ENCODE data around the gene CBX8.

The CBX8 gene

GRCh38 chr17:79795795-79796443 lies 958 bp downstream of the CBX8 start:
- no peak for DNase-seq (ENCODE audit: extremely low read depth in 1 of 2, low read depth in 1 of 2)

DNA sequence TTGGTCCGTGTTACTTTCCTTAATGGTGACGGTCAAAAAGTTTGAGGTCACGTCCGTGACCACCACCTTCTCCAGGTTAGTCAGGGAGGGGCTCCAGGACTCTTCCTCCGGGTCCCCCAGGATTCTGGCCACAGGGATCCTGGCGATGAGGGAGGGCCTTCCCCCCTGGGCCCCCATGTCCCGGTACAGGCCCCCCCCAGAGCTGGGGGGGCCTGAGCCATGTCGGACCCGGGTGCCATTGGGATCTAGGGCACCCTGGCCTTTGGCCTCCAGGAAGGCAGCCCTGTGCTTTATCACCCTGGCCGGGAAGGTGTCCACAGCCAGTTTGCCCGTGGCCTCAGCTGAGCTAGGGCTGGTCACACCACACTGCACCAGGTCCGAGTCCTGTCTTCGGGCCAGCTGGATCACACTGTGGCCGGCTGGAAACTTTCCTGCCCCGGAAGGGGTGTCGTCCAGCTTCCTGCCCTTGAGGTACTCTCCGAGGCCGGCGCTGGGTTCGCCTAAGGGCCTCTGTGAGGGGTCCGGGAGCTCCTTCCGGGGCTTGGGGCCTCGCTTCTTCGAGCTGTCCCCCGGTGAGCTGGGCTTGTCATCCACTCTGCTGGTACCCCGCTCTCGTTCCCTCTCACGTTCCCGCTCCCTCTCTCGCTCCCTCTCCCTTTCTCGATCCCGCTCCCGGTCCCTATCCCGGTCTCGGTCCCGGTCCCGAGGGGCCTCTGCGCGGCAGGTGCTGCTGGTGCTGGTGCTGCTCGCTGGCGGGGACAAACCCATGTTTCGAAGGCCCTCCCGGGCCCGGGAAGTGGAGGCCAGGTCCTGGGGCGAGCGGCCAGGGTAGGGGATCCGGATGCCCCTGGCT lies 2.0 kb downstream of the CBX8 start:
- DNase-seq (ENCODE audit: extremely low read depth in 1 of 2, low read depth in 1 of 2): no peak

DNA sequence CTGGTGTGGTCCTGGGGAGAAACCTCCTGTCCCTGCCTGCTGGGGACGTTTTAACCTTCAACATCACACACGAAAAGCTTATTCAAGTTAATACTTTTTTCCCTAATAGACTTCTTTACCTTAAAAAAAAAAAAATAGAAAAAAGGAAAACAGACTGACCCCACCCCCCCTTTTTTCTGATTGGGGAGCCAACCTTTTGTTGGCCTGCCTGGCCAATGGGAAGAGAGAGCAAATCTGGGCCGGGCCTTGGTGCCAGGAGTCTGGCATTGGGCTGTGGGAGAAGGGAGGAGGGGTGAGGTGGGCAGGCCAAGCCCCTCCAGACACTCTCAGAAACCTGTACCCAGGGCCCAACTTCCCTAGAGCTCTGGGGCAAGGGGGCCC lies 3.0 kb downstream of the CBX8 start:
- DNase-seq (ENCODE audit: extremely low read depth in 1 of 2, low read depth in 1 of 2): no peak

DNA sequence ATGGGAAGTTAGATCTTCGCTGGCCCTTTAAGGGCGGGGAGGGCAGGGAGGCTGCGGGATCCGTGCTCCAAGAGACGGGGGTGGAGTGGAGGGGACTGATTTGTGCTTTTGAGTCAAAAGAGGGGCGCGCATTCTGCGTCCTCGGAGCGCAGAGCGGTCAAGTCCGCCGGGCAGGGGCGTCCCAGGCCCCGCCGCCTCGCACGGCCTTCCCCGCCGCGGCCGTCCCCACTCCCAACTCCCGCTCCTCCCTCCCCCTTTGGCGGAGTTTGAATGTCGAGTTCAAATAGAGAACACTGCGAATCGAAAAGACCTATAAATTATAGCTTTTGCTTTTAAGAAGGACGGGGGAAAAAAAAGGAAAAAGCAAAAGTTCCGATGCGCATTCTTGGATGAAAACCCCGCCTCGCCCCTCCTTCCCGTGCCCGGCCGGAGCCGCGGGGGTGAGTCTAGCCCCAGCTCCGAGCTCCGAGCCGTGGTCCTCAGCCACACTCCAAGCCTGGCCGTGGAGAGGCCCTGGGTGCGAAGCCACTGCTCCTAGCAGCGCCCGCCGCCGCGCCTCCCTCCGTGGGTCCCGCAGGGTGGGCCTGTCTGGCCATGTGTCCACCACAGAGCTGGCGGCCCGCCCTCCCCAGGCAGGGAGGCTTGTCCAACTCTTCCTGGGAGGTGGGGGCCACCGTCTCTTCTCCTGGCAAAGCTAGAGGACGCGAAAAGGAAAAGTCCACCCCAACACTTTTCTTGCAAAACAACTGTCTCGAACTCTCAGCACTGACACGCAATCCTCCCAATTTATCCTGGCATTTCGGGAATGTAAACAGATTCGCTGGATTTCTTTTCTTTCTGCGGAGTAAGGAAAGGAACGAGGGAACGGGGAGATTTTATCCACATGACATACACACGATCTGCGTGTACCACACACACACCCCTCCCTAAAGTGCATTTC lies 3.6 kb downstream of the CBX8 start:
- DNase-seq (ENCODE audit: extremely low read depth in 1 of 2, low read depth in 1 of 2): no peak

DNA sequence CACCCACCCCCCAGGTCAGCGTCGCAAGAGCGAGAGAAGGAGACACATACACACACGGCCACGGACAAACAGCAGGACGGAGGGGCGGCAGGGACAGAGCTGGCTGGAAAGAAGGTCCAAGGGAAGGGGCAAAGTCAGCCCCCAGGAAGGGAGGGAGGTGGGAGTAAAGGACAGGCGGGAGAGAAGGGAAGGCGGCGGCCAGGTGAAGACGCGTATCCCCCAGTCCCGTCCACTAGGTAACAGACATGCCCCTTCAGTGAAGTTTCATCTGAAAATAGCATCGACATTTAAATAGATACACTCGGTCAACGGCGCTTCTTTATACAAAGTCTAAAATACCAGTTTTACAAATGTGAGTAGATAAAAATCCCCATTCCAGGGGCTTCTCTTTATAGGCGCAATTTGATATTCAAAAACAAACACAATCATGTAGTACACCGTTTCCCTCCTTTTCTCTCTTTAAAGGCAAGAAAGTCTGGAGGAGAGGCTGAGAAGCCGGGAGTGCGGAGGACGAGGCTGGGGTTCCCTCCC lies 4.5 kb downstream of the CBX8 start:
- no peak for DNase-seq (ENCODE audit: extremely low read depth in 1 of 2, low read depth in 1 of 2)

GRCh38 chr17:79791735-79792161 lies 5.1 kb downstream of the CBX8 start:
- DNase-seq (ENCODE audit: extremely low read depth in 1 of 2, low read depth in 1 of 2): no peak

DNA sequence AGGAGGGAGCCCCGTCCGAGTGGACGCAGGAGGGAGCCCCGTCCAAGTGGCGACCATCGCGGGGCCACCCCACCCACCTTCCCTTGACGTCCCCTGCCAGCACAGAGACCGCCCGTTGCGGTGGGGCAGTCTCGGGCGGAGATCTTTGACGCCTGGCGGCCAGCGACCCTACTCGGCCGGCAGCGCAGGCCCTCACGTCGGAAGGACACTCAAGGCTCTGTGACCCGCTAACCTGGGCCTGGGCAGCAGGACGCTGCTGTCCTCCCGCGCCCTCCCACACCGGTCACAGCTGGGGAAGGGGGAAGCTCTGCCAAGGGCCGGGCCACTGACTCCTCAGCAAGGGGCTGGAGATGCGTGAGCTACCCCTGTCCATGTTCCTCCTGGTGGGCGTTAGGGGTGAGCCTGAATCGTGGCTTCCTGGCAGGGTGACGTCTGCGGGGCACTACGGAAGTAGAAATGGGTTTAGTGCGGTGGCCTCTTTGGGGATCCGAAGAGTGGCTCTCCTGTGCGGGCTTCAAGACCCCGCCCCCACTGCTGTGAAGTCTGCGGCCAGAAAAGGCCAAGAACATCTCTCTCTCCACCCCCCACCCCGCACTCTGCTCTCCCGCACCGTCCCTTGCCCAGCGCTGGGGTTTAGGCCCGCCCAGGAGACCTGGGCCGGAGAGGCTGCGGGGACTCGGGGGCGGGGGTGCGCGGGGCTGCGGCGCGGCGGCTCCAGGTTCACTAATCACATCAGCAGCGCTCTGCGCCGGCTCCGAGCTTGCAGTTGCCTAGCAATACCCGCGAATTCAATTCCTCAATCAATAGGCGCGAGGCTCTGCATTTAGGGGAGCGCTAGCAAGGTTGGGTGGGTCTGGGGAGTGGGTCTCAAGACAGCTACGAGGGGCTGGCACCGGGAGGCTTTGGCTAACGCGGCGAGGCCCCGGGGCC lies 5.8 kb downstream of the CBX8 start:
- DNase-seq (ENCODE audit: extremely low read depth in 1 of 2, low read depth in 1 of 2): no peak

GRCh38 chr17:79789943-79790804 lies 6.7 kb downstream of the CBX8 start:
- no peak for DNase-seq (ENCODE audit: extremely low read depth in 1 of 2, low read depth in 1 of 2)

GRCh38 chr17:79788989-79789942 lies 7.6 kb downstream of the CBX8 start:
- DNase-seq (ENCODE audit: extremely low read depth in 1 of 2, low read depth in 1 of 2): no peak

DNA sequence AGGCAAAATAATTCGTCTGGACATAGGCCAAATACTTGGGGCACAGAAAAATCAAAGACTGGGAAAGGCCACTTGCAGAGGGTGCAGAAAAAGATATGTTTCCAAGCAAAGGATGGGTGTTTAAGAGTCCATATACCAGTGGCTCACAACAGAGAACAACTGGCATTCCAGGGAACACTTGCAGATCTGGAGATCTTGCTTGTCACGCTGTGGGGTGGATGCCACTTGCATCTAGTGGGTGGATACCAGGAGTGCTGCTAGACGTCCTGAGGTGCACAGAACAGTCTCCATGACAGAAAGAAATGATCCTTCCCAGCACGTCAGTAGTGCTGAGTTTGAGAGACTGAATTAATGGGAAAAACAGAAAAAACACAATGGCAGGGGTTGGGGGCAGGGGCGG lies 8.4 kb downstream of the CBX8 start:
- no peak for DNase-seq (ENCODE audit: extremely low read depth in 1 of 2, low read depth in 1 of 2)

DNA sequence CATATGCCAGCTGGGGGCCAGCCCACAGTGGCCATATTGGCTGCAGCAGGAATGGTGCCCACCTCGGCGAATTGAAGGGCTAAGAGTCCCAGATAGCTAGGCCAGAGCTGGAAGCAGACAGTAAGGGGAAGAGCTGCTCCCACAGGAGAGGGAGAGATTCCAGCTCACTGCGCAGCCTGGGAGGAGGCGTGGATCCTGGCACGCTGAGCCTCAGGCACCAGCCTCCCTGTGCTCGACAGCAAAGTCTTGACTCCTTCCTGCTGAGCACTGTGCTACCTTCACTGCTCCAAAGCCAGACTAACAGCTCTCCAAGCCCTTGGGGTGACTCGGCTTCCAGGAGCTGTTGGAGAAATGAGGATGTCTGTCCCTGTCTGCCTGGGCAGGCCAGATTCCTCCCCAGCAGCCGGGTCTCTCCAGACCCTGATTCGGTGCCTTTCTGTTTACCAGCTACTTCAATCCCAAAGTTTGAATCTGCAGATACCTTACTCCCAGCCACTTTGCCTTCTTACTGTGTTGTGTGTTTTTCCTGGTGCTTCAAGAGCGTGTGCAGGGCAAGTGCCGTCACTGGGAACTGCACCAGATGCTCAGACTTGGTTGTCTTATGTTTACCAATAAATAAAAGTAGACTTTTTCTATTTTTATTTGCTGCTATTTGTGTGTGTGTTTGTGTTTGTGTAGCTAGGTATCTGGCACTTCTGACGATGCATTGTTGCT lies 9.8 kb downstream of the CBX8 start:
- no peak for DNase-seq (ENCODE audit: extremely low read depth in 1 of 2, low read depth in 1 of 2)

GRCh38 chr17:79785900-79786810 lies 10.7 kb downstream of the CBX8 start:
- no peak for DNase-seq (ENCODE audit: extremely low read depth in 1 of 2, low read depth in 1 of 2)

- DNase-seq (ENCODE audit: extremely low read depth in 1 of 2, low read depth in 1 of 2): no peak
These were observed 11.6 kb downstream of the CBX8 start for GRCh38 chr17:79785017-79785899.

DNA sequence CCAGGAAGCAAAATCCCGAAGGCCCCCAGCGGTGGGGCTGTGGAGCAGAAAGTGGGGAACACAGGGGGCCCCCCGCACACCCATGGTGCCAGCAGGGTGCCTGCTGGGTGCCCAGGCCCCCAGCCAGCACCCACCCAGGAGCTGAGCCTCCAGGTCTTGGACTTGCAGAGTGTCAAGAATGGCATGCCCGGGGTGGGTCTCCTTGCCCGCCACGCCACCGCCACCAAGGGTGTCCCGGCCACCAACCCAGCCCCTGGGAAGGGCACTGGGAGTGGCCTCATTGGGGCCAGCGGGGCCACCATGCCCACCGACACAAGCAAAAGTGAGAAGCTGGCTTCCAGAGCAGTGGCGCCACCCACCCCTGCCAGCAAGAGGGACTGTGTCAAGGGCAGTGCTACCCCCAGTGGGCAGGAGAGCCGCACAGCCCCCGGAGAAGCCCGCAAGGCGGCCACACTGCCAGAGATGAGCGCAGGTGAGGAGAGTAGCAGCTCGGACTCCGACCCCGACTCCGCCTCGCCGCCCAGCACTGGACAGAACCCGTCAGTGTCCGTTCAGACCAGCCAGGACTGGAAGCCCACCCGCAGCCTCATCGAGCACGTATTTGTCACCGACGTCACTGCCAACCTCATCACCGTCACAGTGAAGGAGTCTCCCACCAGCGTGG lies 12.4 kb downstream of the CBX8 start:
- no peak for DNase-seq (ENCODE audit: extremely low read depth in 1 of 2, low read depth in 1 of 2)

DNA sequence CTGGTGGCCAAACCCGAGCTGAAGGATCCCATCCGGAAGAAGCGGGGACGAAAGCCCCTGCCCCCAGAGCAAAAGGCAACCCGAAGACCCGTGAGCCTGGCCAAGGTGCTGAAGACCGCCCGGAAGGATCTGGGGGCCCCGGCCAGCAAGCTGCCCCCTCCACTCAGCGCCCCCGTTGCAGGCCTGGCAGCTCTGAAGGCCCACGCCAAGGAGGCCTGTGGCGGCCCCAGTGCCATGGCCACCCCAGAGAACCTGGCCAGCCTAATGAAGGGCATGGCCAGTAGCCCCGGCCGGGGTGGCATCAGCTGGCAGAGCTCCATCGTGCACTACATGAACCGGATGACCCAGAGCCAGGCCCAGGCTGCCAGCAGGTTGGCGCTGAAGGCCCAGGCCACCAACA lies 13.0 kb downstream of the CBX8 start:
- DNase-seq (ENCODE audit: extremely low read depth in 1 of 2, low read depth in 1 of 2): no peak
